AML-193 (cell line): ENCODE measurements around the gene EMC8.

Source experiments
- DNase-seq, 2 experiments: peaks; one replicate each; lab custom pipeline; 2025; lab: John Stamatoyannopoulos, UW

The EMC8 gene

GRCh38 chr16:85784813-85785212 lies 14.5 kb downstream of the EMC8 start:
- DNase-seq: no peak

DNA sequence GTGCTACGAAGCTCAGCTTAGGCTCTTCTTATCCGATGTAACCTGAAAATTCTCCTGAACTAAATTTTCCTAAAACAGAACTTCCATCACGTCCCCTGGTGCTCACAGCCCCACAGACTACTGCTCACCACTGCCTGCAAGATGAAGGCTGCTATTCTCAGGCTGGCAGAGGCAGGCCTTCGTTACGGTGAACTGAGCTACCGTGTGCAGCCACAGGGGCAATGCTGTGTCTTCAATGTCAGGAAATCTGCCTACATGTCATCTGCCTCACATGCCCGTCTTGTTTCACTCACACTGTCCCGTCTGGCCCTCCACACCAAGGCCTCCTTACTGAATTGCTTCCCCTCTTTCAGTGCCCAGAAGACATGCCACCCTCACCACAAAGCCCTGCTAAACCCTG lies 15.9 kb downstream of the EMC8 start:
- no peak for DNase-seq

GRCh38 chr16:85782451-85782850 lies 16.9 kb downstream of the EMC8 start:
- DNase-seq: no peak

- DNase-seq: no peak
Observed at GRCh38 chr16:85781695-85782370, 17.5 kb downstream of the EMC8 start.

- DNase-seq: no peak
Observed at GRCh38 chr16:85781156-85781555, 18.2 kb downstream of the EMC8 start.

GRCh38 chr16:85780281-85780680 lies 19.1 kb downstream of the EMC8 start:
- DNase-seq: no peak

- DNase-seq: no peak
Observed at GRCh38 chr16:85778873-85779272, 20.5 kb downstream of the EMC8 start.

- DNase-seq: no peak
Observed at GRCh38 chr16:85777583-85778310, 21.6 kb downstream of the EMC8 start.

- no peak for DNase-seq
Observed at GRCh38 chr16:85774811-85775210, 24.5 kb downstream of the EMC8 start.

DNA sequence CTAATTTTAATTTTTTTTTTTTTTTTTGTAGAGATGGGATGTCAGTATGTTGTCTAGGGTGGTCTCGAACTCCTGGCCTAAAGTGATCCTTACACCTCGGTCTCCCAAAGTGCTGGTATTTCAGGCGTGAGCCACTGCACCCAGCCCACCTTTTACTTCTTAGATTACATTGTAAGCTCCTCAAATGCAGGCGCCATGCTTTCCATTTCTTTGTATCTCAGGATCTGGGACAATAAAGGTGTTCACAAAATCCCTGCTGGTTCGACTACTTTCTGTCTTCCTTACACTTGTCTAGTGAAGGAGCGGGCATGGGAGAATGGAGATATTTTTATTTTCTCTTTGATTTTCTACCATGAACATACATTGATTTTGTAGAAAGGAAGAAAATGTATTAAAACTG lies 25.2 kb downstream of the EMC8 start:
- no peak for DNase-seq

GRCh38 chr16:85773044-85773443 lies 26.3 kb downstream of the EMC8 start:
- DNase-seq: no peak

DNA sequence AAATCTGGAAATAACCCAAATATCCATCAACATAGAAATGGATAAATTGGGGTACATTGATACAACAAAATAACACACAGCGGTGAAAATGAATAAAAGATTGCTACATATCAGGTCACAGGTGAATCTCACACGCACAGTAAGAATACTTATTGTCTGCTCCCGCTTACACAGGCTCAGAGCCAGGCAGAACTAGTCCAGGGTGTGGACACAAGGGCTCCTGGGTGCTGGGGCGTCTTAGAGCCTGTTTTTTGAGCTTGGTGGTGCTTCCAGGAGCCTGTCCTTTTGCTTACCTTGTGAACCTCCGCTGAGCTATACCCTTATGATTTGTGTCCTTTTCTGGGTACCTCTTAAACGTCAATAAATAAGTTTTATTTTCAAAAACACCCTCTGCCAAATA lies 28.6 kb downstream of the EMC8 start:
- DNase-seq: no peak

DNA sequence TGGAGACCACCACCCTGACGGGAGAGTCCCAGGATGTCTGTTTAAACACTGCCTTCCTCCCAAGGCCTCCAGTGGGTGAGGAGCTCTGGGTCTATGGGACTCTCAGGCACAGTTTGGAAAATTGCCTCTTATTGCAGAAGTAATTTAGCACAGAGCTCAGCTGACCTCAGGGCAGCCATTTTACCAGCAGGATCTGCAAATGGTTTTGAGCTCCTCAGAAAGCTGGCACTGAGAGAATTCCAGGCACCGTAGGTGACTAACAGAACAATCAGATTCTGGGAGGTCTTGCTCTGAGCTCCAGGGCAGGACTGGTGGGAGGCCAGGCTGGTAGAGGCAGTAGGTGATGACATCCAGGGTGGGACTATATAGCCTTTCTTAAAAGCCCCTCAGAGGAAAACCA lies 31.1 kb downstream of the EMC8 start:
- no peak for DNase-seq

- DNase-seq: no peak
Observed at GRCh38 chr16:85767531-85767930, 31.8 kb downstream of the EMC8 start.

DNA sequence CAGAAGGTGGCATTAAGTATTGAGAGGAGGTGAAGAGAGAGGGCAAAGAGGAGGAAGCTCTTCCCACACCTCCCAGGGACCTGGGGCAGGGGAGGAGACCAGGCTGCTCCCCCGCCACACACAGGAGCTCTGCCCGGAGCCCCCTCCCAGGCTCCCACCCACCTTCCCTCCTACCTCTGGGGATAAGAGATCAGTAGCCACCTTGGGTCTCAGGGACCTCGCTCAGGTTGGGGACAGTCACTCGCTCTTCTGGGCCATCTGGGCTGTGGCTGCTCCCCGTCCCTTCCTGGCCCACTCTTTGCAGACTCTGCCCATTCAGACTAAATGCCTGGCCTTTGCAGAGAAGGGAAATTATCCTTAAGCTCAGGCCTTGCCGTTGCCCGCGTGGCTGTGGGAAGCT lies 33.6 kb downstream of the EMC8 start:
- DNase-seq: no peak

DNA sequence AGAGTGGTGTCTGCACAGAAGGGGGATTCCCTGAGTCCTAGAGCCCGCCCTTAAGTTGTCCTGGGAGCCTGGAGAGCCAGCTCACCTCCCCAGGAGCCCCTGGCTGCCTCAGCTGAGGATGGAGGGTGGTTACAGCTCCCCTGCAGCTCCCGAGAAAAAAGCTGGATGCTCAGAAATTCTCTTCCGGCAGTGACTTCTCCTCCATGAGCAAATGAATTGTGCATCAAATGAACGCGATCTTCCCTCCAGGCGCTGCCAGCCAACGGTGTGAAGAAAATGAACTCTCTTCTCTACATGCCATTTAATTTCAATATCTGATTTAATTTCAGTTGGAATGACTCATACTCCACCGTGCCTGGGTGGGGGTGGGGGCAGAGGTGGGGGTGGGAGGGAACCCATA lies 34.1 kb downstream of the EMC8 start:
- DNase-seq: no peak

DNA sequence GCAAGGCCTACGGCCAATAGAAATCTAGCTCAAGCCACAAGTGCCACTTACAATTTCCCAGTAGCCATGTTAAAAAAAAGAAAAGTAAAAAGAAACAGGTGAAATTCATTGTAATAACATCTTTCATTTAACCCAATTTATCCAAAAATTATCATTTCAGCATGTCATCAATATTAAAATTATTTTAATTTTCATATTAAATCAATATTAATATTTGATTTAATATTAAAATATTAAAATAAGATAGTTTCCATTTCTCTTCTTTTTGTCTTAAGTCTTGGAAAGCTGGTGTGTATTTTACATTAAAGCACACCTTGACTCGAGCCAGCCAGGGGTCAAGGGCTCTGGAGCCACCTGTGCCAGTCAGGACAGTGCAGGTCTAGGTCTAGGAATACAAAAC lies 35.7 kb downstream of the EMC8 start:
- DNase-seq: no peak

GRCh38 chr16:85762970-85763369 lies 36.4 kb downstream of the EMC8 start:
- DNase-seq: no peak

DNA sequence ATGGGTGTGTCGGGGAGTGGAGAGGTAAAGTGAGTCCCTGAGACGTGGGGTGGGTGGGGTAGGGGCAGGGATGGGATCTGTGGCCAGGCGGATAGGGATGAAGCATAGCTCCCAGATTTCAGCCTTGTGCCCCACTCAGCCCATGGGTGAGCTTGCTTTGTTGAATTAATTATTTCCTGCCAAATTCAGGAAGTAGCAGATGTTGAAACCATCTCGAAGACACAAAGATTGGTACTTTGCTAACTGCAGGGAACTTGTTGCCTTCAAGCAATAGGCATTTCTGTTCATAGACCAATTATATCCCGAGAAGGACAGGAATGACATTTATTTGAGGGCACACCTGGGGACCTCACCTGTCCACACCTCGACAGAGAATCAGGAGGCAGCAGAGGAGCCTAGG lies 37.5 kb downstream of the EMC8 start:
- DNase-seq: peak; percentile 68 to 75

DNA sequence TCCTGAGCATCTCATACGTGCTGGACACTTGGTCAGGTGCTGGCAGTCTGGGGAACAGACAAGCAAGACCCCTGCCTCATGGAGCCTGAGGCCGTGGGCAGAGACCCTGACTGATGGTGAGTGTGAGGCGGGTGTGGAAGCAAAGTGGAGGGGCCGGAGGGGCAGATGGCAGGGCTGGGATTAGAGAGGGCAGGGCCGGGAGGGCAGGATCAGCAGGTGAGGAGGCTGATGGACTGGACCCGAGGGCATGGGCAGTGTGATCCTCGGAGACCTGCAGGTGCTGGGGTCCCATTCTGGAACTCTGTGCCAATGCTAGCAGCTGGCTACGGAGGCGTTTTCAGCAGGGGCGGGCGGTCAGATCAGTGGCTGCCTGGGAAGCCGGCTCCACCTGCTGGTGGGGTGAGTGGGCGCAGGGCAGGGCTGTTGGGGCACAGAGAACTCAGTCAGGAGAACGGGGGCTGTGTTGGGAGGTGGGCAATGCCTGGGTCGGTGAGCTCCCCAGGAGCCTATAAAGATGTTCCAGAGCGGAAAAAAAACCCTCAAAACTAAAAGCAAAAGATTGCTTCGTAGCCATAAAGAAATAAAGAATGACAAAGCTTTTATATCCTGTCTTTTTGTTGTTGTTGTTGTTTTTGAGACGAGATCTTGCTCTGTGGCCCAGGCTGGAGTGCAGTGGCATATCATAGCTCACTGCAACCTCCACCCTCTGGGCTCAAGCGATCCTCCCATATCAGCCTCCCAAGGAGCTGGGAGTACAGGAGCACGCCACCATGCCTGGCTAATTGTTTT lies 39.5 kb downstream of the EMC8 start:
- DNase-seq: peak; percentile 31 to 42

DNA sequence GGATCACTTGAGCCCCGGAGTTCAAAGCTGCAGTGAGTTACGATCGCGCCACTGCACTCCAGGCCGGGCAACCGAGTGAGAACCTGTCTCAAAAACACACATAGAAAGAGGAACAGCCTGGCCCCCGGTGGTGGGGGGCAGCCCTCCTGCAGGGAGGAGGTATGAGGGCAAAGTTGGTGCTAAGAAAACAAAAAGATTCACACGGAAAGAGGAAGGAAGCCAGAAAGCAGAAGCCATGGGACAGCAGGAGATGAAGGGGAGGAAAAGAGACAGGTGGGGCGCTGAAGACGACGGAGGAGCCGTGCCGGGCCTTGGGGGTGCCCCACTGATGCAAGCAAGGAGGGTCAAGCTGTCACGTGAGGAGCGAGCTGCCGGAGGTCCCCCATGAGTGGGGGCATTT lies 40.2 kb downstream of the EMC8 start:
- peak; percentile 94 to 95 for DNase-seq

DNA sequence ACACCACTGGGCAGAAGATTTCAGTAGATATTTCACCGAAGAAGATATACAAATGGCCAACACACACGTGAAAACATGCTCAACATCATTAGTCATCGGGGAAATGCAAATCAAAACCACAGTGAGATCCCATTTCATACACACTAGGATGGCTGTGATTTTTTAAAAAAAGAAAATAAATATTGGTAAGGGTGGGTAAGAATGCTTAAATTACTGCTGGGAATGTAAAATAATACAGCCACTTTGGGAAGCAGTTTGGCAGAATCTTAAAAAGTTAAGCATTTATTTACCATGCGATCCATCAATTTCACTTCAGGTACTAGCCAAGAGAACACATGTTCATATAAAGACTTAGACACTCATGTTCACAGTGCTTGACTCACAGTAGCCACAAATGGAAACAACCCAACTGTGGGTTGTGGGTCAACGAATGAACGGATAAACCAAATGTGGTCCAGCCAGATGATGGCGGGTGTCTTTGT lies 42.0 kb downstream of the EMC8 start:
- DNase-seq: no peak
